ENCODE measurements around the gene FAM241B.
A peak's percentile ranks its signal among the peaks of the same experiment; 100 is the strongest.

FAM241B gene

GRCh38 chr10:69634759-69635425 lies 4.8 kb downstream of the FAM241B start:
- DNase-seq (ENCODE audit: low spot score): no peak

DNA sequence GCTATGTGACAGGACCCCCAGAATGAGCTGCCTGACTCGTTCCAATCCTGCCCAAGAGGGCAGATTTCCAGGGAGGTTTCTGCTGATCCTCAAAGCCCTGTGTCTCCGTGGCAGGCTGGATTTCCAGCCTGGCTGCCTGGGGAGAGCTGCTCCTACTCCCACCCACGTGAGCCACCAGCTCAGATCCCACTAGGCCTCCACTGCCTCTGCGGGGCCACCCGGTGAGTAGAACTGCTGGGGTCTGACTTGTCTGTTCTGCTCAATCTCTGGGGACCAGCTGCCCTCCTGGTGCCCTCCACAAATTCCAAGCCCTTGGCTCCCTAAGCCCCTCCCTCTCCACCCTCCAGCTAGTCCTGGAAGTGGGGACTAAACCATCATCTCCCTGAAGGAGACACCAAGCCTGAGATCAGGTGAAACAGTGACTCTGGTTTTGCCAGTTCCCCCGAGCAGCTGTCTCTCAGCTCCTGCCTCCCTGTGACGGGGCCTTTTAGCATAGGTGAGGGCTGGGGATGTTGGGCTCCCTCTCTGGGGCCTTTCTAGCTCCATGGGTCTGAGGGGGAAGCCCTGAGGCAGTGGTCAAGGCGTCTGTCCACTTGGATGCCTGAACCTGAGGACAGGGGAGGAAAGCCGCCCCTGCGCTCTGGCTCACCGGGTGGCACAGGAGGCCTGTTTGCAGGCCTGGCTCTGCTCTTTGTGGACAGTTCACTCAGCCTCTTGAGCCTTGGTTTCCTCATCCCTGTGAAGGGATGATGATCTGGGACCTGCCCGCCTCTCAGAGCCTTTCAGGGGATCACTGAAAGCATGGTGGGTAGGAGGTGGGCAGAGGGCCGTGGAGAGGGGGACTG lies 5.6 kb downstream of the FAM241B start:
- no peak for DNase-seq (ENCODE audit: low spot score)

GRCh38 chr10:69636273-69636575 lies 6.2 kb downstream of the FAM241B start:
- no peak for DNase-seq (ENCODE audit: low spot score)

DNA sequence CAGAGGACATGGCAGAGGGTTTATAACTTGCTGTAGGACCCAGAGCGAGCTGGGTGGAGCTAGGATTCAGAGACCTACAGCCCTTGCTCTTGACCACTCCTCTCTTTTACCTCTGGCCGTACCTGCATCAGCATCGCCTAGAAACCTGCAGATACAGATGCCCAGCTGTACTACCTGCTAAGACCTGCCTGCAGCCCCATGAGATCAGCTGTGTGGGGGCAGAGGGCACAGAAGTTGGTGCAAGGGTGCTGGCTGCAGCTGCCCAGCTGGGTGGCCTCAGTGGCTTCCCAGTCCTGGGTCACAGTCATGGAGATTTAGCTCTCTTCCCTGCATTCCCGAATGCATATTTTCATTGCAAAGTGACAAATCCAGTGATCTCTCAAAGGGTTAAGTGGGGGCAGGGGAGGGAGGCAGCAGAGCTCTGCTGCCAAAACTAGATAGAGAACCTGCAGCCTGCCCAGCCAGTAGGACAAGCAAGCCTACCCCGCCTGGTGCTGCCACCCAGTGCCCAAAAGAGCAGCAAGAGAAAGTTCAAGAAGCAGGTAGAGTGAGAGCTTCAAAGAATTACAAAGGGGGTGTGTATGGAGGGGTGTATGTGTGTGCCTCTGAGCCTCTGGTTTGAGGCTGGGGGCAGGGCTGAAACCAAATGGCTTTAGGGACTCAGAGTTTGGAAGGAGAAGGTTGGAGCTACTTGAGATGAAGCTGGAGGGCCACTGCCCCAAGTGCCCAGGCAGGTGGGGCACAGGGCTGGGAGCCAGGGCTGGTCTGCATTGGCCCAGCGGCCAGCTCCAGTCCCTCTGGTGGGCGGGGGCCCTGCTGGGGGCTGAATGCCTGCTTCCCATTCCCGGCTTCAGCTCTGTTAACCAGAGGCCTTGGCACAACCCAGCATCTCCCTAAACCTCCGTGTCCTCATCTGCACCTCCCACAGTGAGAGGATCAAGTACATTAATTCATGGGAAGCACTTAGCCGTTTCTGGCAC lies 6.9 kb downstream of the FAM241B start:
- DNase-seq (ENCODE audit: low spot score): peak; percentile 41

DNA sequence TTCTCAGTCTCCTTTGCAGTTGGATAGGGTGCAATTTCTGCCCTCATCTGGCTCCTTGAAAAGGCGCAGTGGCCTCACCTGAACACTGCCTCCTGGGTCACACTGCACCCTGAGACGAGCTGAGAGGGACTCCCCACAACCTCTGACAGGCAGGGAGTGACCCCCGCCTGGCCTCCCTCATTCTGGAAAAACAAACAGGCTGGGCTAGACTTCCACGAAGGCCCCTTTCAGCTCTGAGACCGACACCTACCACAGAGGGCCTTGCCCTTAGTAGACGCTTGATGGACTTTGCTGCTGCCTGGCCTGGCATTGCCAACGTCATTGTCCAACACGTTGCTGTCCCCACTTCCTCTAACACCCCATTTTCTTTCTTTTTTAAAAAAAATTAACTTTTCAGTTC lies 8.6 kb downstream of the FAM241B start:
- DNase-seq (ENCODE audit: low spot score): no peak

- peak; percentile 80 for DNase-seq (ENCODE audit: low spot score)
These were observed 9.5 kb downstream of the FAM241B start for GRCh38 chr10:69639291-69640195.

GRCh38 chr10:69640196-69640980 lies 10.3 kb downstream of the FAM241B start:
- no peak for DNase-seq (ENCODE audit: low spot score)

DNA sequence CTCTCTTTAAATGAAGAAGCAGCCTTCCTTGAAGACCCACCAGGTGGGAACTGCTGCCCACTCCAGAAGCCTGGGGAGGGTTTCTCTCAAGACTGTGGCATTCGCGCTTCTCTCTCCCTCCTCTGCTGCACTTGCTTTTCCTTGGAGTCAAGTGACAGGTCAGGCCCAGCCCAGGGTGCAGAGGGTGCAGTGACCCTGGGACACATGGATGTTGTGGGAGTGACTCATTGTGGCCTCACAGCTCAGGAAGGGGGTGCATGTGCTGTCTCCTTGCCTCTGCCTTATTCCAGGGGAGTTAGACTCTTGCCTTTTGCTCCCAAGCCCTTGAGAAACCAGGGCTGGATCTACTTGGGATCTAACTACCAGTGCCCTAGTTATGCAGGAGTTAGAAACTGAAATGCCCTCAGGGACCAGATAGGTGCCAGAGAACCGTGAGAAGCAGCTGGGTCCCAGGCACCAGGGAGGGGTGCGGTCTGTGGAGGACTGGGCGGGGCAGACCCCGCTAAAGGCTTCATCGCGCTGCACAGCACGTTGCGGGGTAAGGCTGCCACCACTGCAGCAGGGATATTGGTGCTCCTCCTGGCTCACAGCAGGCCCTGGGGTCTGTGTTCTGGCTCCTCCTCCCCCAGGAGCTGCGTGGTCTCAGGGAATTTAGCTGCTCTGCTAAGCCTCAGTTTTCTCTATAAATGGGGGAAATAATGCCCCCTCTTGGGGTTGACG lies 11.4 kb downstream of the FAM241B start:
- DNase-seq (ENCODE audit: low spot score): no peak

- no peak for DNase-seq (ENCODE audit: low spot score)
These were observed 12.7 kb downstream of the FAM241B start for GRCh38 chr10:69642747-69643146.

DNA sequence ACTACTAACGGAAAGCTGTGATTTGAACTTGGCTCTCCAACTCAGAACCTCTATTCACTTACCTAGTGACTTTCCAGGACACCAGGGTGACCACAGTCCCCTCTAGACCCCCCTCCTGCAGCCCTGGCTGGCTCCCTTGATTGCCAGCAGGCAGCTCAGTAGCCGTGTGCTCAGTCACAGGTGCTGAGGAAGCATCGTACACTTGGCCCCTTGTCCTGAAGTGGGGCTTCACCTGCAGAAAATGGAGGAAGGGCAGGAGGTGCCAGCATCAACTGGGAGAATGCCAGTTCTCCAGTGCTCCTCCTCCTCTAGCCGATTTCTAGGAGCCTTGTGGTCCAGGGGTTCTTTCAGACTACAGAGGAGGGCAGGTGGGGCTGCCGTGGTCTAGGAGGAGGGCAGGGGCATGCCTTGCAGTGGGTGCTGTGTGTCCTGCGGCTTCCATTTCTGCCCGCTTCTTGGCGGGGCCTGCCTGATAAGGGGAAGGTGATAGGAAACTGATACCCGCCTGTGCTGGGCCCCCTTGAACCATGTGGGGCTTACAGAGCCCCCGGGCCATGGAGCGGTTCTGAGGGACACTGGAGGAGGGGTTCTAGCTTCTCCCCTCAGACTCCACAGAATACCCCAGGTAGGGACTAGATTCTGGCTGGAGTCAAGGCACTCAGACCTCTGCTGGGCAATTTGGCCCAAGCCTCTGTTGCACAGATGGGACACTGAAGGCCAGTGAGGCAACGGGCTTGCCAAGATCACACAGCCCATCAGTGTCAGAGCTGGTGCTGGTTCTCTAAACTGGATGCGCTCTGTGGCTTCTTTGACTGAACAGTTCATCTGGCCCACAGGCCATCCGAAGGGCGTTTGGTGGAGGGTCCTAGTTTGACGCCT lies 14.0 kb downstream of the FAM241B start:
- no peak for DNase-seq (ENCODE audit: low spot score)

GRCh38 chr10:69644658-69645295 lies 14.7 kb downstream of the FAM241B start:
- peak; percentile 59 for DNase-seq (ENCODE audit: low spot score)

DNA sequence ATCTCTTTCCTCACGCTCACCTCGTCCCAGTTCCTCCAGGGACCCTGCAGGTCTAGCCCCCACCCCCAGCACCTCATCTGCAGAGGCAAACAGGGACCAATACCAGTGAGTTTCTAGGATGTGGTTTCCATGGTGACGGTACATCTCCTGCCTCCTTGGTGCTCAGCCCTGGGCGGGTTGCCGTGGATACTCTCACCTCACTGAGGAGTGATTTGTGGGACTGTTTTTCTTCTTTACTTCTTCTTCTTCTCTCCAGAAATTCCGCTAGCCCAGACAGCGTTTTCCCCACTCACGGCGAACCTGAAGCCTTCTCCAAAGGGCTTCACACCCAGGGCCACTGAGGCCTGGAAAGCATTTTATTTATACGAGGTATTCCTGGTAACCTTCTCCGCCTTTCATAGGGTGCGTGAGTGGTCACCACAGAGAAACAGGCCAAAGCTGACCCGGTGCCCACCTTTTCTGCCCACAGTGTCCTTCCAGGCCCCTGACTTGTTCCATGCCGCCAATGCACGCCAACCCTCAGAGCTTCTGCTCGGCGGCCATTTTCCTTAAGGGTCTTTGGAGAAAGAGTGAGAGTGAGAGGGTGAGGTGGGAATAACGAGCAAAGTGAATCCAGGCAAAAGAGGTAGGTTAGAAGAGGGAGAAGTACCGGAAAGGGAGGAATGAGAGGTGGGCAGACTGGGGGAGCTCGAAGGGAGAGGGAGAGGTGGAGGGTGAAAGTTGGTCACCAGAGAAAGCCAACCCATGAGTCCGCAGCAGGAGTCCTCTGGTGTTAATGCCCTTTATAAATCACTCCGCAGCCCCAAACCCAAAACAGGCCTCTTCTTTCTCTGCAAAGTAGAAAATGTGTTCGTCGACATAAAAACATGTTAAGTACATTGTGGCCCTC lies 15.5 kb downstream of the FAM241B start:
- DNase-seq (ENCODE audit: low spot score): no peak

- no peak for DNase-seq (ENCODE audit: low spot score)
These were observed 16.4 kb downstream of the FAM241B start for GRCh38 chr10:69646185-69647060.

DNA sequence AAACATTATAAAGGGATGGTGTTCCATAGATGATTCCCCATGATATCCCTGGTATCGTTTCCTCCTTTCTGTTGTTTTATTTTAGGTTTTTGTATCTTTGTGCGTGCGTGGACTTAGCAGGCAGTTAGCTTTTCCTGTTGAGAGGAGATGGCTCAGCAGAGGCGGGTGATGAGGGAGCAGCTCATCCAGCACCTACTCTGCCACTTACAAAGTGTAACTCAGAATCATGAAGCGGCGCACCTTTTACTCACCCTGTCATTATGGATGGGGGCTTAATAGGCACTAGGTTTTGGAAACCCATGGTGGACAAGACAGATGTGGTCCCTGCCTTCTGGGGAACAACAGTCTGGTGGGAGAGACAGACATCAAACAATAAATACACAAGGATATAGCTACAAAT lies 17.1 kb downstream of the FAM241B start:
- no peak for DNase-seq (ENCODE audit: low spot score)

DNA sequence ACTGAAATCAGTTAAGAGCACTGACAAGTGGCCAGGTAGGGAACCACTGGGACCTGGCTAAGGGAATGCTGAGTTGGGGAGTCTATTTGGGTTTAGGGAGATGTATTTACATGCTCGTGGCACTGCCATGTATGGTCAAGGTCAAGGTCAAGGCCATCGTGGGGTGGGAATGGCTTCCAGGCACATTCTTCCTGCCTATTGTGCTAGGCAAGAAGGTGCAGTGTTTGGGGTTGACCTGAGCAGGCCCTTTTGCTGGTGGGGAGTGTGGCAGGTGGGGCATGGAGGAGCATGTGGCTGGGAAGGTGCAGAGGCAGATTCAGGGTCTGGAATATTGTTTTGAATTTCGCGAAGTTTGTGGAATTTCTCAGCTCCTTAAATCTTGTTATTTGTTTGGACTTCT lies 17.8 kb downstream of the FAM241B start:
- DNase-seq (ENCODE audit: low spot score): no peak

- DNase-seq (ENCODE audit: low spot score): no peak
These were observed 18.4 kb downstream of the FAM241B start for GRCh38 chr10:69648461-69648860.

Measured in NAMALWA (cell line).